ENCODE data around the gene ACSF3. TPM values are rescaled to one million over a fixed set of nuclear protein-coding genes. Genes with fewer than 3 reads are reported as not detected.

Gene ACSF3
- total RNA-seq, 1 experiment from 2014 or later = 30.8 TPM

DNA sequence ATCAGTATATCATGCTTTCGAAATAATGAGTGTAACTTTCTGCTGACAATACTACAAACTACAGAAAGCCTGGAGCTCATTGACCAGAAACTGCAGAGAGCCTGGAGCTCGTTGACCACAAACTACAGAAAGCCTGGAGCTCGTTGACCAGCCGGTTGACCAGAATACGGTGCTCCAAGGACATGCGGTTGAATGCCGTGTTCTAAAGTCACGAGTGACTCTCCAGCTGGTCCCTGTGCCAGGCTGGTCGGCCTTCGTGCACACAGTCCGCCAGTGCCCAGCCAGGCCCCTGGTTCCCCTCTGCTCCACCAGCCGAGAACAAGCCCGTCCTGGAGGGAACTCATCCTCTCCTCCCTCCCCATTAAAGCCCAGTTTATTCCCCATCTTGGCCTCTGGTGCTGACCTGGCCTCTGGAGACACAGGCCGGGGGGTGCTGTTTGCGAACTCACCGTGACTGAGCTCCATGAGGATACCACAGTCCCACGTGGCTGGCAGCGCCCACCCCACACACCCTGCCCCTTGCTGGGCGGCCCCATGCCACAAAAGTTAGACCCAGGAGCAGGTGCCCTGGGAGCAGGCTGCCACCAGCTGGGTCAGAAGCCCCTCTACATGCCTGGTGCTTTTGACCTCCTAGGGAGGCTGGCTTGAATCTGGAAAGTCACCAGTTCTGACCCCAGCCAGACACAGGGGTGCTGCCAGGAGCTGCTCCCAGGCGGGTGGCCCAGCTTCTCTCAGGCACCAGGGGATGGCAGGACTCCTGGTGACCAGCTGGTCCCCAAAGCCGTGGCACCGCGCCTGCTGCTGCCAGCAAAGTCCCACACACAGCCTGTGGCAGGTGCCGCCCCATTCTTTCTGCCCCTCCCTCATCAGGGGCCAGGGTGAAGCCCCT is 62.4 kb downstream of the ACSF3 start:
- H3K27me3 ChIP-seq (ENCODE audit: control insufficient read depth, insufficient read depth, low read length) = no peaks in the 10 kb centered on the region
- no peak for DNase-seq (ENCODE audit: low read depth, low spot score)
- intact Hi-C loops (cut with micrococcal nuclease; ENCODE audit: unreplicated experiment) = no loop called here
- ChIA-PET POLR2A (no interaction called here), CTCF (no interaction called here)
- H3K27ac ChIP-seq (ENCODE audit: low read length) = no peak overlapping the region
- in situ Hi-C loops (cut with HindIII; ENCODE audit: low pct_unique_long_range_greater_than_20kb, low sequenced_read_pairs) = no loop called here
- no peaks in the 10 kb centered on the region for H3K4me1 ChIP-seq (ENCODE audit: control insufficient read depth, insufficient read depth, low read length)
- no TSS peak for BruUV-seq (replicated peaks)
- no peaks in the 10 kb centered on the region for H3K36me3 ChIP-seq (ENCODE audit: control insufficient read depth, insufficient read depth, low read length)
- no peaks in the 10 kb centered on the region for H3K9me3 ChIP-seq (ENCODE audit: control insufficient read depth, insufficient read depth, low read depth, low read length)
- H3K4me3 ChIP-seq (ENCODE audit: low read depth in 2 of 2, low read length in 2 of 2) = no peak overlapping the region
- ATAC-seq = no peak
- TF ChIP-seq, protein P1, sequence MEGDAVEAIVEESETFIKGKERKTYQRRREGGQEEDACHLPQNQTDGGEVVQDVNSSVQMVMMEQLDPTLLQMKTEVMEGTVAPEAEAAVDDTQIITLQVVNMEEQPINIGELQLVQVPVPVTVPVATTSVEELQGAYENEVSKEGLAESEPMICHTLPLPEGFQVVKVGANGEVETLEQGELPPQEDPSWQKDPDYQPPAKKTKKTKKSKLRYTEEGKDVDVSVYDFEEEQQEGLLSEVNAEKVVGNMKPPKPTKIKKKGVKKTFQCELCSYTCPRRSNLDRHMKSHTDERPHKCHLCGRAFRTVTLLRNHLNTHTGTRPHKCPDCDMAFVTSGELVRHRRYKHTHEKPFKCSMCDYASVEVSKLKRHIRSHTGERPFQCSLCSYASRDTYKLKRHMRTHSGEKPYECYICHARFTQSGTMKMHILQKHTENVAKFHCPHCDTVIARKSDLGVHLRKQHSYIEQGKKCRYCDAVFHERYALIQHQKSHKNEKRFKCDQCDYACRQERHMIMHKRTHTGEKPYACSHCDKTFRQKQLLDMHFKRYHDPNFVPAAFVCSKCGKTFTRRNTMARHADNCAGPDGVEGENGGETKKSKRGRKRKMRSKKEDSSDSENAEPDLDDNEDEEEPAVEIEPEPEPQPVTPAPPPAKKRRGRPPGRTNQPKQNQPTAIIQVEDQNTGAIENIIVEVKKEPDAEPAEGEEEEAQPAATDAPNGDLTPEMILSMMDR (IDR thresholded peaks at IDR 0.05) = no peak
- TF ChIP-seq, protein P2, sequence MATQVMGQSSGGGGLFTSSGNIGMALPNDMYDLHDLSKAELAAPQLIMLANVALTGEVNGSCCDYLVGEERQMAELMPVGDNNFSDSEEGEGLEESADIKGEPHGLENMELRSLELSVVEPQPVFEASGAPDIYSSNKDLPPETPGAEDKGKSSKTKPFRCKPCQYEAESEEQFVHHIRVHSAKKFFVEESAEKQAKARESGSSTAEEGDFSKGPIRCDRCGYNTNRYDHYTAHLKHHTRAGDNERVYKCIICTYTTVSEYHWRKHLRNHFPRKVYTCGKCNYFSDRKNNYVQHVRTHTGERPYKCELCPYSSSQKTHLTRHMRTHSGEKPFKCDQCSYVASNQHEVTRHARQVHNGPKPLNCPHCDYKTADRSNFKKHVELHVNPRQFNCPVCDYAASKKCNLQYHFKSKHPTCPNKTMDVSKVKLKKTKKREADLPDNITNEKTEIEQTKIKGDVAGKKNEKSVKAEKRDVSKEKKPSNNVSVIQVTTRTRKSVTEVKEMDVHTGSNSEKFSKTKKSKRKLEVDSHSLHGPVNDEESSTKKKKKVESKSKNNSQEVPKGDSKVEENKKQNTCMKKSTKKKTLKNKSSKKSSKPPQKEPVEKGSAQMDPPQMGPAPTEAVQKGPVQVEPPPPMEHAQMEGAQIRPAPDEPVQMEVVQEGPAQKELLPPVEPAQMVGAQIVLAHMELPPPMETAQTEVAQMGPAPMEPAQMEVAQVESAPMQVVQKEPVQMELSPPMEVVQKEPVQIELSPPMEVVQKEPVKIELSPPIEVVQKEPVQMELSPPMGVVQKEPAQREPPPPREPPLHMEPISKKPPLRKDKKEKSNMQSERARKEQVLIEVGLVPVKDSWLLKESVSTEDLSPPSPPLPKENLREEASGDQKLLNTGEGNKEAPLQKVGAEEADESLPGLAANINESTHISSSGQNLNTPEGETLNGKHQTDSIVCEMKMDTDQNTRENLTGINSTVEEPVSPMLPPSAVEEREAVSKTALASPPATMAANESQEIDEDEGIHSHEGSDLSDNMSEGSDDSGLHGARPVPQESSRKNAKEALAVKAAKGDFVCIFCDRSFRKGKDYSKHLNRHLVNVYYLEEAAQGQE (IDR thresholded peaks at IDR 0.05; ENCODE audit: insufficient read depth in 1 of 2, low read depth in 2 of 2, low read length in 1 of 2) = no peak
- no peak for TF ChIP-seq POLR2AphosphoS5 (IDR thresholded peaks at IDR 0.05; ENCODE audit: low read depth, low read length)
- TF ChIP-seq TCF7L2 (IDR thresholded peaks at IDR 0.05; ENCODE audit: low read depth, low read length) = no peak
- no peak for TF ChIP-seq SIN3A (IDR thresholded peaks at IDR 0.05; ENCODE audit: borderline replicate concordance, insufficient read depth, low read depth, low read length)

DNA sequence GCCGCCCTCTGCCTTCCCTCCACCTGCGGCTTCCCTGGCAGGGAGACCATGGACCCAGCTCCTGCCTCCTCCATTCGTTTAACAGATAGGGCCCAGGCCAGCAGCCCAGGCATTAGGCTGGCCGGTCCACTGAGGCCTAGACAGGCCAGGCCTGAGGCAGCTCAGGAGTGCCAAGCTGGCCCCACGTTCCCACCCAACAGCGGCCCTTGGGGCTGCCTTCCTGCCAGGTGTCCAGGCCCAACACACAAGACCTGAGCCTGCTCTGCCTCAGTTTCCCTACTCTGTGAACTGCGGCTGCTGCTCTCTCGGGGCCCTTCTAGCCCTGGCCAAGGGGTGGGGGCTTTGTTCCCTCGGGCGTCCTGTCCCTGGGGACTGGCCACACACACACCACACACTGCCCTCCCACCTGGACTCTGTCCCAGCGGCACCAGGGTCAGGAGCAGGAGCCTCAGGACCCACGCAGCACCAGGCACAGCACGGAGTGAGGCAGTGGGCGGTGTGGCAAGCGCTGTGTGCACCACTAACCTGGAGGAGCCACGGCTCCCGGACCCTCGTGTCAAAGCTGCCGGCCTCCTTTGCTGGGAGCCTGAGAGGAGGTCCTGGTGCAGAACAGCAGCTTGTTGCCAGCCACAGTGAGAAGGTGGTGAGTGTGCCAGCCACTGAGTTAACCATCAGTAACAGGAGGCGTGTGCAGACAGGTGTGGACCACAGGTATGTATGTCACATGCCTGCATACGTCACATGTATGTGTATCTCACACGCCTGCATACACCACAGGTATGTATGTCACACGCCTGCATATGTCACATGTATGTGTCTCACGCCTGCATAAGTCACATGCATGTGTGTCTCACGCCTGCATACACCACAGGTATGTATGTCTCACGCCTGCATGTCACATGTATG is 63.3 kb downstream of the ACSF3 start:
- H3K4me3 ChIP-seq (ENCODE audit: low read depth in 2 of 2, low read length in 2 of 2) = no peak overlapping the region
- H3K4me1 ChIP-seq (ENCODE audit: control insufficient read depth, insufficient read depth, low read length) = no peaks in the 10 kb centered on the region
- no peaks in the 10 kb centered on the region for H3K36me3 ChIP-seq (ENCODE audit: control insufficient read depth, insufficient read depth, low read length)
- no TSS peak for BruUV-seq (replicated peaks)
- no peak overlapping the region for H3K27ac ChIP-seq (ENCODE audit: low read length)
- in situ Hi-C loops (cut with HindIII; ENCODE audit: low pct_unique_long_range_greater_than_20kb, low sequenced_read_pairs) (no loop called here), intact Hi-C loops (cut with micrococcal nuclease; ENCODE audit: unreplicated experiment) (no loop called here)
- DNase-seq (ENCODE audit: low read depth, low spot score) = no peak
- TF ChIP-seq, protein P2 (IDR thresholded peaks at IDR 0.05; ENCODE audit: insufficient read depth in 1 of 2, low read depth in 2 of 2, low read length in 1 of 2) = no peak
- TF ChIP-seq, protein P1 (IDR thresholded peaks at IDR 0.05) = no peak
- TF ChIP-seq SIN3A (IDR thresholded peaks at IDR 0.05; ENCODE audit: borderline replicate concordance, insufficient read depth, low read depth, low read length) (no peak), POLR2AphosphoS5 (IDR thresholded peaks at IDR 0.05; ENCODE audit: low read depth, low read length) (no peak), TCF7L2 (IDR thresholded peaks at IDR 0.05; ENCODE audit: low read depth, low read length) (no peak)
- H3K27me3 ChIP-seq (ENCODE audit: control insufficient read depth, insufficient read depth, low read length) = no peaks in the 10 kb centered on the region
- H3K9me3 ChIP-seq (ENCODE audit: control insufficient read depth, insufficient read depth, low read depth, low read length) = no peaks in the 10 kb centered on the region
- no peak for ATAC-seq
- ChIA-PET POLR2A (no interaction called here), CTCF (no interaction called here)

Measured in Panc1 (cell line).